Naive thymus-derived CD4-positive, alpha-beta T cell (primary cell): Measurements from ENCODE around the gene PANK4. TPM values are rescaled to one million over a fixed set of nuclear protein-coding genes. Genes with fewer than 3 reads are reported as not detected.

ENCODE experiments used
- ATAC-seq: fragments of 150-1000 bp; cut with Tn5 transposase; 2 replicates; pipeline ENCODE4 v1.10.0; 2021; ENCODE audit warnings: mild to moderate bottlenecking, moderate library complexity
- CTCF ChIA-PET: fragments of 350-600 bp; sonication (Branson Sonifier 250); formaldehyde crosslinking; loops from one replicate; lab custom pipeline; 2021; ENCODE audit warnings: antibody characterized with exemption; lab: Charles Lee
- POLR2A ChIA-PET: fragments of 350-600 bp; sonication (Branson Sonifier 250); formaldehyde crosslinking; loops from one replicate; lab custom pipeline; 2021; ENCODE audit warnings: antibody characterized with exemption, inconsistent platforms; lab: Charles Lee
- DNase-seq, 9 donors: peaks; one replicate each; pipeline versions ENCODE4 v3.0.0 to v3.0.0-alpha.2; 2020 to 2022; ENCODE audit warnings: mixed read lengths in 1 of 9
- H3K27ac ChIP-seq: one replicate; pipeline ENCODE4 v1.7.0; 2013; ENCODE audit warnings: mild to moderate bottlenecking, low read depth, low read length, moderate library complexity
- H3K27me3 ChIP-seq, 2 donors: one replicate each; pipeline ENCODE4 v1.7.0; 2013; ENCODE audit warnings: low read length in 2 of 2, mild to moderate bottlenecking in 2 of 2, moderate library complexity in 2 of 2; ENCODE audit not compliant: control insufficient read depth in 2 of 2, insufficient read depth in 2 of 2
- H3K36me3 ChIP-seq, 3 experiments: 1 replicate in 2 of 3; 2 replicates in 1 of 3; pipeline ENCODE4 v1.7.0; 2013; ENCODE audit warnings: low read length in 3 of 3, mild to moderate bottlenecking in 3 of 3, moderate library complexity in 1 of 3; ENCODE audit not compliant: insufficient read depth in 3 of 3, control insufficient read depth in 2 of 3
- H3K4me1 ChIP-seq, 2 donors: one replicate each; pipeline ENCODE4 v1.7.0; 2013; ENCODE audit warnings: low read length in 2 of 2, mild to moderate bottlenecking in 2 of 2, moderate library complexity in 1 of 2; ENCODE audit not compliant: control insufficient read depth in 2 of 2, insufficient read depth in 2 of 2
- H3K4me3 ChIP-seq: 2 replicates; pipeline ENCODE4 v1.7.0; 2013; ENCODE audit warnings: mild to moderate bottlenecking, low read length
- H3K9me3 ChIP-seq, 3 experiments: 1 replicate in 2 of 3; 2 replicates in 1 of 3; pipeline ENCODE4 v1.7.0; 2013; ENCODE audit warnings: low read length in 3 of 3; ENCODE audit not compliant: control insufficient read depth in 2 of 3
- H3K27ac Mint-ChIP-seq, 9 donors: one replicate each; pipeline ENCODE4 v1.8.0; 2020 to 2022; ENCODE audit warnings: mixed read lengths in 9 of 9, mild to moderate bottlenecking in 8 of 9, moderate library complexity in 5 of 9, inconsistent platforms in 2 of 9
- H3K27me3 Mint-ChIP-seq, 5 donors: one replicate each; pipeline ENCODE4 v1.8.0; 2021 to 2022; ENCODE audit warnings: mixed read lengths in 5 of 5, mild to moderate bottlenecking in 1 of 5
- H3K36me3 Mint-ChIP-seq, 5 donors: one replicate each; pipeline ENCODE4 v1.8.0; 2020 to 2022; ENCODE audit warnings: mixed read lengths in 5 of 5, mild to moderate bottlenecking in 3 of 5, inconsistent platforms in 1 of 5
- H3K4me1 Mint-ChIP-seq, 7 donors: one replicate each; pipeline ENCODE4 v1.8.0; 2020 to 2022; ENCODE audit warnings: mixed read lengths in 7 of 7, mild to moderate bottlenecking in 3 of 7, inconsistent platforms in 1 of 7
- H3K4me3 Mint-ChIP-seq, 10 donors: one replicate each; pipeline ENCODE4 v1.8.0; 2020 to 2022; ENCODE audit warnings: mild to moderate bottlenecking in 10 of 10, mixed read lengths in 10 of 10, moderate library complexity in 6 of 10, inconsistent platforms in 2 of 10
- H3K9me3 Mint-ChIP-seq, 11 donors: one replicate each; pipeline ENCODE4 v1.8.0; 2020 to 2022; ENCODE audit warnings: mixed read lengths in 11 of 11, mild to moderate bottlenecking in 4 of 11, inconsistent platforms in 1 of 11, moderate library complexity in 1 of 11
- intact Hi-C, 2 donors: fragments of 100-400 bp; cut with micrococcal nuclease; formaldehyde crosslinking; loops; one replicate each; pipeline ENCODE4 v1.15.1; 2023
- polyA plus RNA-seq, 2 donors: library from polyadenylated mRNA; unstranded; fragments of 300-500 nt; fragmentation: Illumina TruSeq; gene quantifications; one replicate each; pipeline ENCODE4 v1.2.3, GENCODE V29; 2021
- total RNA-seq, 6 experiments: library from RNA in 5 of 6; stranded (reverse) in 5 of 6; gene quantifications; 1 replicate in 5 of 6; 2 replicates in 1 of 6; pipeline ENCODE4 v1.2.3 and lab custom pipeline; 2021 to 2026

The PANK4 gene
- total and polyA plus RNA-seq, 7 experiments from 2014 or later: 12.7 to 91.2 (median 64.4) TPM

GRCh38 chr1:2526824-2527555 is 594 bp upstream of the PANK4 start:
- H3K4me1 Mint-ChIP-seq: peaks cover 32 to 54% (median 44%) of the 10 kb centered on the region in 7 donors
- H3K27ac Mint-ChIP-seq: peak overlapping the region in 6 of 9 donors; percentile 5 to 97 (median 78)
- POLR2A ChIA-PET: interaction anchor here (1.6 to 13.2 kb wide), 5 partner anchors 17 to 337 kb away, joined by 6 to 294 read pairs (median 7); partner anchors contain the start of gene PRXL2B
- DNase-seq: peak in 1 of 9 donors; percentile 72
- H3K4me1 ChIP-seq: peaks cover 44 to 47% of the 10 kb centered on the region in 2 donors
- peaks cover 0 to 4% (median 0%) of the 10 kb centered on the region in 3 experiments for H3K36me3 ChIP-seq
- peaks cover 0 to 34% (median 0%) of the 10 kb centered on the region in 5 donors for H3K27me3 Mint-ChIP-seq
- H3K4me3 Mint-ChIP-seq: peak overlapping the region; percentile 13 to 100 (median 76)
- H3K4me3 ChIP-seq: peak overlapping the region; percentile 29
- H3K27me3 ChIP-seq: peaks cover 4 to 10% of the 10 kb centered on the region in 2 donors
- no peaks in the 10 kb centered on the region for H3K9me3 ChIP-seq
- peak overlapping the region; percentile 76 for H3K27ac ChIP-seq
- CTCF ChIA-PET: interaction anchor here (1.1 to 1.7 kb wide), 3 partner anchors 17 to 58 kb away, joined by 3 to 9 read pairs (median 3); no protein-coding TSS in a partner anchor
- intact Hi-C loops: loop anchor here (1.0 to 10.0 kb wide), 17 partner anchors 20 to 1374 kb away; partner anchors contain the start of genes MORN1 (in 2 of the 2), PEX10 (in 2 of the 2), PRXL2B (in 2 of the 2) and RER1 (in 2 of the 2)
- ATAC-seq: no peak
- H3K9me3 Mint-ChIP-seq: no peaks in the 10 kb centered on the region
- peaks cover 0 to 4% (median 0%) of the 10 kb centered on the region in 5 donors for H3K36me3 Mint-ChIP-seq

- intact Hi-C loops: loop anchor here (5.0 to 10.0 kb wide), 4 partner anchors 231 to 1099 kb away; partner anchors contain the start of genes CALML6 (in 1 of the 2), NADK (in 1 of the 2), TMEM52 (in 1 of the 2) and TPRG1L (in 1 of the 2)
These were observed 850 bp downstream of the PANK4 start for GRCh38 chr1:2525572-2525919.

GRCh38 chr1:2523891-2524609 is 2.3 kb downstream of the PANK4 start:
- peak overlapping the region; percentile 65 for H3K4me3 ChIP-seq
- H3K27me3 Mint-ChIP-seq: peaks cover 0 to 18% (median 0%) of the 10 kb centered on the region in 5 donors
- peak overlapping the region; percentile 87 to 99 (median 93) for H3K27ac Mint-ChIP-seq
- H3K27ac ChIP-seq: peak overlapping the region; percentile 81
- H3K4me1 ChIP-seq: peaks cover 35 to 40% of the 10 kb centered on the region in 2 donors
- CTCF ChIA-PET: interaction anchor here (1.0 to 2.3 kb wide), 9 partner anchors 12 to 109 kb away, joined by 3 to 30 read pairs (median 4); partner anchors contain the start of gene TNFRSF14
- ATAC-seq (no peak), DNase-seq (peak in 6 of 9 donors; percentile 45 to 69 (median 56))
- intact Hi-C loops: loop anchor here in 1 of 2 donors (10.0 kb wide), 2 partner anchors 229 to 1101 kb away; partner anchors contain the start of gene TPRG1L
- H3K36me3 ChIP-seq: peaks cover 0 to 33% (median 11%) of the 10 kb centered on the region in 3 experiments
- POLR2A ChIA-PET: interaction anchor here (0.6 to 13.2 kb wide), 12 partner anchors 11 to 396 kb away, joined by 3 to 294 read pairs (median 4); partner anchors contain the start of genes MORN1, PEX10, PRXL2B and RER1
- H3K9me3 ChIP-seq: no peaks in the 10 kb centered on the region
- peak overlapping the region; percentile 88 to 100 (median 94) for H3K4me3 Mint-ChIP-seq
- no peaks in the 10 kb centered on the region for H3K27me3 ChIP-seq
- peaks cover 0 to 7% (median 6%) of the 10 kb centered on the region in 5 donors for H3K36me3 Mint-ChIP-seq
- no peaks in the 10 kb centered on the region for H3K9me3 Mint-ChIP-seq
- H3K4me1 Mint-ChIP-seq: peaks cover 32 to 50% (median 44%) of the 10 kb centered on the region in 7 donors

More at GRCh38 chr1:2525572-2525919, 850 bp downstream of the PANK4 start:
- Mint-ChIP-seq H3K27me3 (peaks cover 0 to 20% (median 0%) of the 10 kb centered on the region in 5 donors), H3K4me1 (peaks cover 29 to 52% (median 44%) of the 10 kb centered on the region in 7 donors), H3K36me3 (peaks cover 0 to 6% (median 4%) of the 10 kb centered on the region in 5 donors), H3K4me3 (peak overlapping the region; percentile 88 to 100 (median 94)), H3K27ac (peak overlapping the region; percentile 70 to 98 (median 89)), H3K9me3 (no peaks in the 10 kb centered on the region)
- peak overlapping the region; percentile 81 for H3K27ac ChIP-seq
- CTCF ChIA-PET: interaction anchor here (1.4 to 2.3 kb wide), 2 partner anchors 22 kb away, joined by 9 to 30 read pairs; no protein-coding TSS in a partner anchor
- ATAC-seq (no peak), DNase-seq (no peak)
- H3K4me1 ChIP-seq: peaks cover 38 to 41% of the 10 kb centered on the region in 2 donors
- peaks cover 0 to 18% (median 6%) of the 10 kb centered on the region in 3 experiments for H3K36me3 ChIP-seq
- H3K9me3 ChIP-seq: no peaks in the 10 kb centered on the region
- POLR2A ChIA-PET: interaction anchor here (0.9 to 13.2 kb wide), 13 partner anchors 10 to 392 kb away, joined by 3 to 294 read pairs (median 6); partner anchors contain the start of genes MORN1, PRXL2B, RER1 and TNFRSF14
- peaks cover 0 to under 1% of the 10 kb centered on the region in 2 donors for H3K27me3 ChIP-seq
- H3K4me3 ChIP-seq: peak overlapping the region; percentile 65

- ChIA-PET CTCF (interaction anchor here (1.0 to 2.3 kb wide), 9 partner anchors 11 to 109 kb away, joined by 3 to 30 read pairs (median 4); partner anchors contain the start of gene TNFRSF14), POLR2A (interaction anchor here (1.0 to 13.2 kb wide), 6 partner anchors 16 to 111 kb away, joined by 4 to 294 read pairs (median 21); partner anchors contain the start of genes PEX10, PRXL2B and TNFRSF14)
- Mint-ChIP-seq H3K27ac (peak overlapping the region; percentile 87 to 99 (median 93)), H3K36me3 (peaks cover 0 to 14% (median 6%) of the 10 kb centered on the region in 5 donors), H3K4me1 (peaks cover 33 to 44% (median 41%) of the 10 kb centered on the region in 7 donors), H3K4me3 (peak overlapping the region; percentile 88 to 100 (median 94)), H3K27me3 (peaks cover 0 to 12% (median 0%) of the 10 kb centered on the region in 5 donors), H3K9me3 (no peaks in the 10 kb centered on the region)
- Histone ChIP-seq H3K27me3 (no peaks in the 10 kb centered on the region), H3K9me3 (no peaks in the 10 kb centered on the region), H3K4me3 (peak overlapping the region; percentile 65), H3K4me1 (peaks cover 35 to 36% of the 10 kb centered on the region in 2 donors), H3K36me3 (peaks cover 6 to 40% (median 18%) of the 10 kb centered on the region in 3 experiments), H3K27ac (peak overlapping the region; percentile 81)
- intact Hi-C loops: loop anchor here in 1 of 2 donors (10.0 kb wide), 2 partner anchors 229 to 1101 kb away; partner anchors contain the start of gene TPRG1L
- ATAC-seq (no peak), DNase-seq (peak in 6 of 9 donors; percentile 25 to 47 (median 42))
These were observed 3.1 kb downstream of the PANK4 start for GRCh38 chr1:2523191-2523890.

- ChIA-PET POLR2A (no interaction called here), CTCF (no interaction called here)
- Histone ChIP-seq H3K9me3 (no peaks in the 10 kb centered on the region), H3K4me1 (peaks cover 33 to 36% of the 10 kb centered on the region in 2 donors), H3K36me3 (peaks cover 17 to 51% (median 18%) of the 10 kb centered on the region in 3 experiments), H3K27me3 (no peaks in the 10 kb centered on the region), H3K4me3 (no peak overlapping the region), H3K27ac (no peak overlapping the region)
- Mint-ChIP-seq H3K36me3 (peaks cover 0 to 14% (median 6%) of the 10 kb centered on the region in 5 donors), H3K4me1 (peaks cover 33 to 44% (median 40%) of the 10 kb centered on the region in 7 donors), H3K27me3 (peaks cover 0 to 4% (median 0%) of the 10 kb centered on the region in 5 donors), H3K4me3 (peak overlapping the region in 7 of 10 donors; percentile 9 to 100 (median 93)), H3K9me3 (no peaks in the 10 kb centered on the region), H3K27ac (peak overlapping the region in 8 of 9 donors; percentile 21 to 98 (median 92))
- DNase-seq (no peak), ATAC-seq (no peak)
- intact Hi-C loops: loop anchor here in 1 of 2 donors (10.0 kb wide), 2 partner anchors 227 to 1103 kb away; partner anchors contain the start of gene TPRG1L
These were observed 4.2 kb downstream of the PANK4 start for GRCh38 chr1:2522230-2522629.
